ENCODE data around the gene ANKRD31.

ANKRD31 gene

GRCh38 chr5:75053304-75054133, 183.2 kb downstream of the ANKRD31 start:
- peak; percentile 50 for DNase-seq (ENCODE audit: low read depth, low spot score)
- peak overlapping the region; percentile 71 for H3K4me3 ChIP-seq (ENCODE audit: low read depth, low read length)
- TF ChIP-seq CTCF (IDR thresholded peaks at IDR 0.05; ENCODE audit: insufficient read depth, low read length, missing control alignments) = peak; percentile 26
- POLR2A ChIA-PET = interaction anchor here (1.0 kb wide), 1 partner anchor 104 kb away, joined by 3 read pairs; no protein-coding TSS in a partner anchor
- CTCF ChIA-PET = interaction anchor here (0.8 to 3.7 kb wide), 5 partner anchors 98 to 183 kb away, joined by 3 to 15 read pairs (median 6); partner anchors contain the start of gene ANKRD31

GRCh38 chr5:75053054-75053303, 183.7 kb downstream of the ANKRD31 start:
- H3K4me3 ChIP-seq (ENCODE audit: low read depth, low read length) = peak overlapping the region; percentile 71
- ChIA-PET POLR2A (no interaction called here), CTCF (interaction anchor here (0.7 to 3.7 kb wide), 5 partner anchors 104 to 184 kb away, joined by 3 to 15 read pairs (median 6); partner anchors contain the start of gene ANKRD31)
- TF ChIP-seq CTCF (IDR thresholded peaks at IDR 0.05; ENCODE audit: insufficient read depth, low read length, missing control alignments) = no peak
- no peak for DNase-seq (ENCODE audit: low read depth, low spot score)

- CTCF ChIA-PET = interaction anchor here (0.6 to 5.1 kb wide), 8 partner anchors 83 to 184 kb away, joined by 3 to 25 read pairs (median 5); partner anchors contain the start of gene ANKRD31
- H3K4me3 ChIP-seq (ENCODE audit: low read depth, low read length) = peak within 1 kb of the TSS; percentile 71
- TF ChIP-seq CTCF (IDR thresholded peaks at IDR 0.05; ENCODE audit: insufficient read depth, low read length, missing control alignments) = no peak
- no peak for DNase-seq (ENCODE audit: low read depth, low spot score)
- POLR2A ChIA-PET = interaction anchor here (0.6 to 1.0 kb wide), 2 partner anchors 117 to 1704 kb away, joined by 3 to 5 read pairs; no protein-coding TSS in a partner anchor
Observed at GRCh38 chr5:75052192-75053053, 184.3 kb downstream of the ANKRD31 start, which contains the start of gene GCNT4. Gene GCNT4, minus strand, starts transcription at chr5:75052558. Its CDS starts 22,521 bp downstream, at chr5:75030037.

GRCh38 chr5:75051217-75051751, 185.4 kb downstream of the ANKRD31 start:
- peak overlapping the region; percentile 71 for H3K4me3 ChIP-seq (ENCODE audit: low read depth, low read length)
- TF ChIP-seq CTCF (IDR thresholded peaks at IDR 0.05; ENCODE audit: insufficient read depth, low read length, missing control alignments) = no peak
- no peak for DNase-seq (ENCODE audit: low read depth, low spot score)
- CTCF ChIA-PET = interaction anchor here (1.2 to 5.1 kb wide), 9 partner anchors 12 to 186 kb away, joined by 3 to 60 read pairs (median 8); partner anchors contain the start of gene ANKRD31
- POLR2A ChIA-PET = no interaction called here

GRCh38 chr5:75050415-75050814, 186.3 kb downstream of the ANKRD31 start:
- CTCF ChIA-PET = interaction anchor here (0.6 to 5.1 kb wide), 32 partner anchors 8 to 401 kb away, joined by 3 to 60 read pairs (median 4); partner anchors contain the start of genes ANKRD31 and HMGCR
- peak; percentile 61 for TF ChIP-seq CTCF (IDR thresholded peaks at IDR 0.05; ENCODE audit: insufficient read depth, low read length, missing control alignments)

More at GRCh38 chr5:75050415-75050814, 186.3 kb downstream of the ANKRD31 start:
- DNase-seq (ENCODE audit: low read depth, low spot score) = no peak
- POLR2A ChIA-PET = no interaction called here
- H3K4me3 ChIP-seq (ENCODE audit: low read depth, low read length) = peak overlapping the region; percentile 71

Data from AG04449 (cell line).